HepG2 (cell line): ENCODE measurements around the gene GHRH. TPM values are rescaled to one million over a fixed set of nuclear protein-coding genes. Genes with fewer than 3 reads are reported as not detected.

Experiments
- BCL6 ChIP-seq: IDR thresholded peaks from 2 replicates; pipeline ENCODE4 v1.6.1; 2016; ENCODE audit warnings: missing genetic modification reagents, missing compliant biosample characterization
- GABPA ChIP-seq, 2 experiments: IDR thresholded peaks; 2 replicates each; pipeline ENCODE4 v1.6.1; 2011 to 2016; ENCODE audit warnings: low read depth in 2 of 2, low read length in 1 of 2, missing biosample characterization in 1 of 2, missing genetic modification characterization in 1 of 2
- HMGXB4 ChIP-seq, 2 experiments: sonication (generic) in 1 of 2; formaldehyde crosslinking in 1 of 2; IDR thresholded peaks; 2 replicates each; pipeline versions ENCODE4 v1.4.0 to v1.6.1; 2018 to 2020; ENCODE audit warnings: missing genetic modification reagents in 2 of 2, borderline replicate concordance in 1 of 2, low read depth in 1 of 2, mild to moderate bottlenecking in 1 of 2, missing biosample characterization in 1 of 2
- IKZF1 ChIP-seq: fragments of 450-650 bp; IDR thresholded peaks from 2 replicates; pipeline ENCODE4 v1.7.1; 2016
- MLLT10 ChIP-seq: sonication (generic); formaldehyde crosslinking; IDR thresholded peaks from 2 replicates; pipeline ENCODE4 v1.4.0; 2020; ENCODE audit warnings: missing genetic modification reagents
- RAD21 ChIP-seq: fragments of 450-650 bp; formaldehyde crosslinking; IDR thresholded peaks from 2 replicates; pipeline ENCODE4 v1.5.0; 2020; ENCODE audit warnings: mild to moderate bottlenecking
- SATB2 ChIP-seq: sonication (generic); formaldehyde crosslinking; IDR thresholded peaks from 2 replicates; pipeline ENCODE4 v1.5.0; 2020; ENCODE audit warnings: missing genetic modification reagents
- TEAD3 ChIP-seq: optimal IDR thresholded peaks from 2 replicates; pipeline ENCODE3; 2016; ENCODE audit warnings: borderline replicate concordance
- TGIF2 ChIP-seq: IDR thresholded peaks from 2 replicates; pipeline ENCODE4 v1.6.1; 2016; ENCODE audit warnings: control low read depth, missing compliant biosample characterization
- YY1 ChIP-seq: IDR thresholded peaks from 2 replicates; pipeline ENCODE4 v1.6.1; 2011; ENCODE audit warnings: low read length, low read depth, moderate library complexity, mild to moderate bottlenecking; ENCODE audit not compliant: insufficient read depth, insufficient replicate concordance
- ZNF317 ChIP-seq: sonication (generic); formaldehyde crosslinking; IDR thresholded peaks from 2 replicates; pipeline ENCODE4 v1.5.0; 2020; ENCODE audit warnings: mild to moderate bottlenecking, missing genetic modification reagents
- ZNF777 ChIP-seq: sonication (generic); formaldehyde crosslinking; IDR thresholded peaks from 2 replicates; pipeline ENCODE4 v1.4.0; 2020; ENCODE audit warnings: missing genetic modification reagents
- ZNF788 ChIP-seq: sonication (generic); formaldehyde crosslinking; IDR thresholded peaks from 2 replicates; pipeline ENCODE4 v1.5.0; 2020; ENCODE audit warnings: mild to moderate bottlenecking, missing genetic modification reagents, borderline replicate concordance
- polyA plus RNA-seq, 8 experiments: library from polyadenylated mRNA; depleted of rRNA in 3 of 8; stranded (reverse) in 7 of 8; unstranded in 1 of 8; fragments of >200 nt; fragmentation: Illumina TruSeq in 4 of 8; extraction: Trizol in 4 of 8; gene quantifications; 2 replicates each; pipeline versions ENCODE4 v1.2.1 to v1.2.3, GENCODE V29; 2011 to 2016; ENCODE audit warnings: low read depth in 4 of 8, missing spikeins in 1 of 8, mixed read lengths in 1 of 8; ENCODE audit not compliant: insufficient read depth in 1 of 8
- total RNA-seq, 5 experiments: library from RNA; depleted of rRNA; stranded (reverse); fragments of >200 nt; fragmentation: Illumina TruSeq; extraction: Trizol; gene quantifications; 2 replicates each; pipeline ENCODE4 v1.2.3, GENCODE V29; 2016; ENCODE audit warnings: low read depth in 1 of 5
- TF ChIP-seq, protein P1 (sequence below): sonication (generic); formaldehyde crosslinking; IDR thresholded peaks from 2 replicates; pipeline ENCODE4 v1.4.0; 2020; ENCODE audit warnings: mild to moderate bottlenecking, missing genetic modification reagents, borderline replicate concordance
- TF ChIP-seq, protein P2 (sequence below): sonication (generic); formaldehyde crosslinking; IDR thresholded peaks from 2 replicates; pipeline ENCODE4 v1.4.0; 2020; ENCODE audit warnings: mild to moderate bottlenecking, low read depth, missing genetic modification reagents
- TF ChIP-seq, protein P3 (sequence below): sonication (generic); formaldehyde crosslinking; conservative IDR thresholded peaks from 2 replicates; pipeline ENCODE4 v1.4.0; 2020; ENCODE audit warnings: missing genetic modification reagents

GHRH gene
- total and polyA plus RNA-seq, 2 of the 13 experiments (the other 11 are each of a cell fraction or from before 2014, with no cell fraction given): not detected

DNA sequence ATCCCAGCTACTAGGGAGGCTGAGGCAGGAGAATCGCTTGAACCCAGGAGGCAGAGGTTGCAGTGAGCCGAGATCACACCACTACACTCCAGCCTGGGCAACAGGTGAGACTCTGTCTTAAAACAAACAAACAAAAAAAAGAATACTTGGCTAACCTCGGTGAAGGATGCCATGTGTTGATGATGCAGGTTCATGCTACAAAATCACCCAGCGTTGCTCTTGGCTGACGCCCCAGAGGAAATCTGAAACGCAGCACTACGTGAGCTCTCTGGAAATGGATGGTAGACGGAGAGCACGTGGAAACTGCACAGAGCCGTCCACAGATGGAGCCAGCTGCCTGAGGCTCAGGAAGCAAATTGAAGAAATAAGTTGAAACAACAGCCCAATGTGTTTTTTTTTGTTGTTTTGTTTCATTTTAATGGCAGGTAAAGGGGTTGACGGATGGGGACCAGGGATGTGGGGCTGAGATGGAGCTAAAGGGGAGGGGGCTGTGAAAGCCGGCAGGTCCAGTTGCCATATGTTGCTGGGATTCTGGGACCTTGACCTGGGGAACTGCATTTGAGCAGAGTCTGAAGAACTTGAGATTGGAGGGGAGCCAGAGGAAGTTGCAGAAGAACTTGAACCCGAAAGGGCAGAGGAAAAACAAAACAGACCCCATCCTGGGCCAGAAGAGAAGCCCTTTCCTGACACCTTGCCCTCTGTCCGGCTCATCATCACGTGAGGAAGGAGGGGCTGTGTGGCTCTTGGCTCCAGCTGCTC is 15.1 kb upstream of the GHRH start (continued):
- peak in 1 of 2 experiments; percentile 49; a peak in 1 of 4 replicates for TF ChIP-seq HMGXB4 (CRISPR knock-in tag; IDR thresholded peaks at IDR 0.05; ENCODE audit: borderline replicate concordance in 1 of 2, low read depth in 1 of 2)
- no peak for TF ChIP-seq SATB2
- TF ChIP-seq, protein P1, sequence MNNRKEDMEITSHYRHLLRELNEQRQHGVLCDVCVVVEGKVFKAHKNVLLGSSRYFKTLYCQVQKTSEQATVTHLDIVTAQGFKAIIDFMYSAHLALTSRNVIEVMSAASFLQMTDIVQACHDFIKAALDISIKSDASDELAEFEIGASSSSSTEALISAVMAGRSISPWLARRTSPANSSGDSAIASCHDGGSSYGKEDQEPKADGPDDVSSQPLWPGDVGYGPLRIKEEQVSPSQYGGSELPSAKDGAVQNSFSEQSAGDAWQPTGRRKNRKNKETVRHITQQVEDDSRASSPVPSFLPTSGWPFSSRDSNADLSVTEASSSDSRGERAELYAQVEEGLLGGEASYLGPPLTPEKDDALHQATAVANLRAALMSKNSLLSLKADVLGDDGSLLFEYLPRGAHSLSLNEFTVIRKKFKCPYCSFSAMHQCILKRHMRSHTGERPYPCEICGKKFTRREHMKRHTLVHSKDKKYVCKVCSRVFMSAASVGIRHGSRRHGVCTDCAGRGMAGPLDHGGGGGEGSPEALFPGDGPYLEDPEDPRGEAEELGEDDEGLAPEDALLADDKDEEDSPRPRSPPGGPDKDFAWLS: no peak
- TF ChIP-seq MLLT10 (CRISPR knock-in tag): no peak
- TF ChIP-seq, protein P2, sequence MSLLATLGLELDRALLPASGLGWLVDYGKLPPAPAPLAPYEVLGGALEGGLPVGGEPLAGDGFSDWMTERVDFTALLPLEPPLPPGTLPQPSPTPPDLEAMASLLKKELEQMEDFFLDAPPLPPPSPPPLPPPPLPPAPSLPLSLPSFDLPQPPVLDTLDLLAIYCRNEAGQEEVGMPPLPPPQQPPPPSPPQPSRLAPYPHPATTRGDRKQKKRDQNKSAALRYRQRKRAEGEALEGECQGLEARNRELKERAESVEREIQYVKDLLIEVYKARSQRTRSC: no peak
- no peak for TF ChIP-seq IKZF1
- peak; percentile 34; the same call in 1 of the 2 replicates for TF ChIP-seq RAD21 (CRISPR knock-in tag)
- TF ChIP-seq BCL6 (CRISPR knock-in tag): peak; percentile 34; the same call in 1 of the 2 replicates
- 0 out of 2 replicates have a peak, but pooled peaks have one; percentile 60 for TF ChIP-seq ZNF788
- no peak for TF ChIP-seq YY1
- TF ChIP-seq, protein P3, sequence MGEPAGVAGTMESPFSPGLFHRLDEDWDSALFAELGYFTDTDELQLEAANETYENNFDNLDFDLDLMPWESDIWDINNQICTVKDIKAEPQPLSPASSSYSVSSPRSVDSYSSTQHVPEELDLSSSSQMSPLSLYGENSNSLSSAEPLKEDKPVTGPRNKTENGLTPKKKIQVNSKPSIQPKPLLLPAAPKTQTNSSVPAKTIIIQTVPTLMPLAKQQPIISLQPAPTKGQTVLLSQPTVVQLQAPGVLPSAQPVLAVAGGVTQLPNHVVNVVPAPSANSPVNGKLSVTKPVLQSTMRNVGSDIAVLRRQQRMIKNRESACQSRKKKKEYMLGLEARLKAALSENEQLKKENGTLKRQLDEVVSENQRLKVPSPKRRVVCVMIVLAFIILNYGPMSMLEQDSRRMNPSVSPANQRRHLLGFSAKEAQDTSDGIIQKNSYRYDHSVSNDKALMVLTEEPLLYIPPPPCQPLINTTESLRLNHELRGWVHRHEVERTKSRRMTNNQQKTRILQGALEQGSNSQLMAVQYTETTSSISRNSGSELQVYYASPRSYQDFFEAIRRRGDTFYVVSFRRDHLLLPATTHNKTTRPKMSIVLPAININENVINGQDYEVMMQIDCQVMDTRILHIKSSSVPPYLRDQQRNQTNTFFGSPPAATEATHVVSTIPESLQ (CRISPR knock-in tag): no peak
- no peak for TF ChIP-seq TGIF2 (CRISPR knock-in tag)
- TF ChIP-seq GABPA (IDR thresholded peaks at IDR 0.05; ENCODE audit: low read depth, low read length): no peak
- no peak for TF ChIP-seq GABPA (CRISPR knock-in tag; IDR thresholded peaks at IDR 0.05; ENCODE audit: low read depth)
- peak; percentile 97 for TF ChIP-seq ZNF317 (CRISPR knock-in tag)
- no peak for TF ChIP-seq TEAD3
- TF ChIP-seq ZNF777: no peak
